DOHH2 (cell line): ENCODE results near the gene YTHDF2.

Experiments used
- EZH2phosphoT487 ChIP-seq: fragments of 200-600 bp; sonication (generic); IDR thresholded peaks from 2 replicates; pipeline ENCODE4 v1.6.1; 2017; ENCODE audit warnings: borderline replicate concordance, mild to moderate bottlenecking, antibody characterized with exemption, low read length, moderate library complexity, mixed read lengths
- TF ChIP-seq, protein P1 (sequence below): fragments of 200-600 bp; sonication (generic); IDR thresholded peaks from one replicate; pipeline ENCODE4 v1.5.1; 2014; ENCODE audit warnings: antibody characterized with exemption, mild to moderate bottlenecking, low read depth, low read length; ENCODE audit not compliant: poor library complexity, severe bottlenecking

DNA sequence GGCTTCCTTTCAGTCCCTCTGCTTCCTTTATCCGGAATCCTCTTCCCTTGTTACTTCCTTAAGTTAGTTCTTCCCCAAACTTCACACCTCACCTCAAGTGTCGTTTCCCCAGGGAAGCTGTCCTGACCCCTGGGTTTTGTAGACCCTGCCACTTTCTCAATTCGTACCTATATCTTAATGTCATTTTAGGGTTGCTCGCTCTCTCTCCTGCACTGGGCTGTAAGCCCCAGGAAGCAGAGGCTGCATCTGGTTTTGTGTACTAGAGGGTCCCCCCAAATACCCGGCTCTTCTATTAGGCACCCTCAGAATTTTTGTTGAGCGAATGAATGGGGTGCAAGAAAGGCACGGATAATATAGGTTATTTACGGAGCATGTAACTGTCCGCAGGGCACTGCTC, 74.6 kb downstream of the YTHDF2 start:
- TF ChIP-seq, protein P1, sequence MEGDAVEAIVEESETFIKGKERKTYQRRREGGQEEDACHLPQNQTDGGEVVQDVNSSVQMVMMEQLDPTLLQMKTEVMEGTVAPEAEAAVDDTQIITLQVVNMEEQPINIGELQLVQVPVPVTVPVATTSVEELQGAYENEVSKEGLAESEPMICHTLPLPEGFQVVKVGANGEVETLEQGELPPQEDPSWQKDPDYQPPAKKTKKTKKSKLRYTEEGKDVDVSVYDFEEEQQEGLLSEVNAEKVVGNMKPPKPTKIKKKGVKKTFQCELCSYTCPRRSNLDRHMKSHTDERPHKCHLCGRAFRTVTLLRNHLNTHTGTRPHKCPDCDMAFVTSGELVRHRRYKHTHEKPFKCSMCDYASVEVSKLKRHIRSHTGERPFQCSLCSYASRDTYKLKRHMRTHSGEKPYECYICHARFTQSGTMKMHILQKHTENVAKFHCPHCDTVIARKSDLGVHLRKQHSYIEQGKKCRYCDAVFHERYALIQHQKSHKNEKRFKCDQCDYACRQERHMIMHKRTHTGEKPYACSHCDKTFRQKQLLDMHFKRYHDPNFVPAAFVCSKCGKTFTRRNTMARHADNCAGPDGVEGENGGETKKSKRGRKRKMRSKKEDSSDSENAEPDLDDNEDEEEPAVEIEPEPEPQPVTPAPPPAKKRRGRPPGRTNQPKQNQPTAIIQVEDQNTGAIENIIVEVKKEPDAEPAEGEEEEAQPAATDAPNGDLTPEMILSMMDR = no peak
- TF ChIP-seq EZH2phosphoT487 = no peak
